Activated CD4-positive, alpha-beta T cell treated with anti-CD3 and anti-CD28 coated beads, Interleukin-2, amount 10 ng/mL, durations not matched to agents 7 days and 5 days (primary cell): ENCODE measurements around the gene STK10. TPM values are rescaled to one million over a fixed set of nuclear protein-coding genes. Genes with fewer than 3 reads are reported as not detected.

Experiments
- CTCF ChIA-PET: fragments of 350-600 bp; sonication (Branson Sonifier 250); formaldehyde crosslinking; loops from one replicate; lab custom pipeline; 2021; ENCODE audit warnings: antibody characterized with exemption; lab: Charles Lee
- POLR2A ChIA-PET: fragments of 350-600 bp; sonication (Branson Sonifier 250); formaldehyde crosslinking; loops from one replicate; lab custom pipeline; 2021; ENCODE audit warnings: antibody characterized with exemption; lab: Charles Lee
- DNase-seq: peaks from one replicate; pipeline ENCODE4 v3.0.0-alpha.2; 2020
- H3K27ac Mint-ChIP-seq: one replicate; pipeline ENCODE4 v1.8.0; 2021; ENCODE audit warnings: mild to moderate bottlenecking, moderate library complexity, mixed read lengths
- H3K27me3 Mint-ChIP-seq: one replicate; pipeline ENCODE4 v1.8.0; 2021; ENCODE audit warnings: mixed read lengths
- H3K36me3 Mint-ChIP-seq: one replicate; pipeline ENCODE4 v1.8.0; 2021; ENCODE audit warnings: low read depth, mixed read lengths
- H3K4me1 Mint-ChIP-seq: one replicate; pipeline ENCODE4 v1.8.0; 2021; ENCODE audit warnings: mixed read lengths
- H3K4me3 Mint-ChIP-seq: one replicate; pipeline ENCODE4 v1.8.0; 2021; ENCODE audit warnings: mild to moderate bottlenecking, moderate library complexity, mixed read lengths
- H3K9me3 Mint-ChIP-seq: one replicate; pipeline ENCODE4 v1.8.0; 2021; ENCODE audit warnings: mixed read lengths
- total RNA-seq, 2 experiments: library from RNA; stranded (reverse); gene quantifications; one replicate each; pipeline ENCODE4 v1.2.3, GENCODE V29; 2021

Gene STK10
- total RNA-seq, 2 experiments from 2014 or later: 299 to 312 TPM

GRCh38 chr5:172005708-172006320 is 182.2 kb downstream of the STK10 start:
- H3K27ac Mint-ChIP-seq: peak overlapping the region; percentile 96
- H3K27me3 Mint-ChIP-seq: no peaks in the 10 kb centered on the region
- H3K36me3 Mint-ChIP-seq: peaks cover 15% of the 10 kb centered on the region
- peaks cover 61% of the 10 kb centered on the region for H3K4me1 Mint-ChIP-seq
- no peaks in the 10 kb centered on the region for H3K9me3 Mint-ChIP-seq
- H3K4me3 Mint-ChIP-seq: peak overlapping the region; percentile 82
- peak; percentile 27 for DNase-seq
- POLR2A ChIA-PET: interaction anchor here (0.6 kb wide), 1 partner anchor 43 kb away, joined by 4 read pairs; no protein-coding TSS in a partner anchor
- CTCF ChIA-PET: interaction anchor here (0.7 to 3.4 kb wide), 12 partner anchors 8 to 183 kb away, joined by 3 to 23 read pairs (median 4); partner anchors contain the start of gene STK10

- H3K9me3 Mint-ChIP-seq: no peaks in the 10 kb centered on the region
- no peaks in the 10 kb centered on the region for H3K27me3 Mint-ChIP-seq
- H3K36me3 Mint-ChIP-seq: peaks cover 15% of the 10 kb centered on the region
- peak overlapping the region; percentile 82 for H3K4me3 Mint-ChIP-seq
- POLR2A ChIA-PET: interaction anchor here (0.6 kb wide), 1 partner anchor 42 kb away, joined by 4 read pairs; no protein-coding TSS in a partner anchor
- H3K4me1 Mint-ChIP-seq: peaks cover 63% of the 10 kb centered on the region
- DNase-seq: peak; percentile 30
- CTCF ChIA-PET: interaction anchor here (2.3 to 3.4 kb wide), 3 partner anchors 9 to 184 kb away, joined by 7 to 23 read pairs (median 12); partner anchors contain the start of gene STK10
- peak overlapping the region; percentile 96 for H3K27ac Mint-ChIP-seq
Observed at GRCh38 chr5:172004824-172005237, 183.2 kb downstream of the STK10 start.

GRCh38 chr5:172003746-172004145 is 184.3 kb downstream of the STK10 start:
- no peak for DNase-seq
- no peak overlapping the region for H3K4me3 Mint-ChIP-seq
- ChIA-PET POLR2A (no interaction called here), CTCF (no interaction called here)
- no peaks in the 10 kb centered on the region for H3K9me3 Mint-ChIP-seq
- no peaks in the 10 kb centered on the region for H3K27me3 Mint-ChIP-seq
- peak overlapping the region; percentile 41 for H3K27ac Mint-ChIP-seq
- peaks cover 15% of the 10 kb centered on the region for H3K36me3 Mint-ChIP-seq
- peaks cover 66% of the 10 kb centered on the region for H3K4me1 Mint-ChIP-seq

- Mint-ChIP-seq H3K9me3 (no peaks in the 10 kb centered on the region), H3K36me3 (peaks cover 15% of the 10 kb centered on the region), H3K27ac (no peak overlapping the region), H3K27me3 (no peaks in the 10 kb centered on the region), H3K4me1 (peaks cover 61% of the 10 kb centered on the region), H3K4me3 (no peak overlapping the region)
- CTCF ChIA-PET: interaction anchor here (1.2 kb wide), 1 partner anchor 282 kb away, joined by 3 read pairs; no protein-coding TSS in a partner anchor
- DNase-seq: no peak
- POLR2A ChIA-PET: no interaction called here
Observed at GRCh38 chr5:172002840-172003512, 185.0 kb downstream of the STK10 start.

- no peak overlapping the region for H3K27ac Mint-ChIP-seq
Observed at GRCh38 chr5:172002310-172002709, 185.7 kb downstream of the STK10 start.

GRCh38 chr5:171999877-172000276 is 188.1 kb downstream of the STK10 start:
- peaks cover 43% of the 10 kb centered on the region for H3K4me1 Mint-ChIP-seq
- no peaks in the 10 kb centered on the region for H3K9me3 Mint-ChIP-seq
- no peak overlapping the region for H3K27ac Mint-ChIP-seq
- no peak overlapping the region for H3K4me3 Mint-ChIP-seq
- DNase-seq: no peak
- H3K36me3 Mint-ChIP-seq: peaks cover 24% of the 10 kb centered on the region
- ChIA-PET CTCF (no interaction called here), POLR2A (no interaction called here)
- no peaks in the 10 kb centered on the region for H3K27me3 Mint-ChIP-seq

More at GRCh38 chr5:172002310-172002709, 185.7 kb downstream of the STK10 start:
- Mint-ChIP-seq H3K4me1 (peaks cover 55% of the 10 kb centered on the region), H3K4me3 (no peak overlapping the region), H3K27me3 (no peaks in the 10 kb centered on the region), H3K36me3 (peaks cover 15% of the 10 kb centered on the region), H3K9me3 (no peaks in the 10 kb centered on the region)
- no peak for DNase-seq
- ChIA-PET POLR2A (no interaction called here), CTCF (interaction anchor here (1.2 kb wide), 1 partner anchor 283 kb away, joined by 3 read pairs; no protein-coding TSS in a partner anchor)

GRCh38 chr5:171999100-171999499 is 188.9 kb downstream of the STK10 start:
- Mint-ChIP-seq H3K27ac (no peak overlapping the region), H3K4me1 (peaks cover 39% of the 10 kb centered on the region), H3K9me3 (no peaks in the 10 kb centered on the region), H3K36me3 (peaks cover 27% of the 10 kb centered on the region), H3K27me3 (no peaks in the 10 kb centered on the region), H3K4me3 (no peak overlapping the region)
- ChIA-PET CTCF (interaction anchor here (0.6 kb wide), 2 partner anchors 9 to 155 kb away, joined by 3 to 6 read pairs; no protein-coding TSS in a partner anchor), POLR2A (no interaction called here)
- DNase-seq: no peak

- H3K4me1 Mint-ChIP-seq: peaks cover 24% of the 10 kb centered on the region
- POLR2A ChIA-PET: no interaction called here
- no peaks in the 10 kb centered on the region for H3K27me3 Mint-ChIP-seq
- CTCF ChIA-PET: interaction anchor here (1.7 kb wide), 1 partner anchor 10 kb away, joined by 5 read pairs; the partner anchor contains the start of gene FBXW11
- no peak for DNase-seq
- H3K36me3 Mint-ChIP-seq: peaks cover 36% of the 10 kb centered on the region
- no peak overlapping the region for H3K27ac Mint-ChIP-seq
- no peak overlapping the region for H3K4me3 Mint-ChIP-seq
- H3K9me3 Mint-ChIP-seq: no peaks in the 10 kb centered on the region
Observed at GRCh38 chr5:171997011-171997410, 191.0 kb downstream of the STK10 start.

- H3K36me3 Mint-ChIP-seq: peaks cover 46% of the 10 kb centered on the region
- no peak overlapping the region for H3K4me3 Mint-ChIP-seq
- no peak for DNase-seq
- ChIA-PET POLR2A (no interaction called here), CTCF (interaction anchor here (0.6 kb wide), 1 partner anchor 44 kb away, joined by 3 read pairs; no protein-coding TSS in a partner anchor)
- H3K9me3 Mint-ChIP-seq: no peaks in the 10 kb centered on the region
- peaks cover 21% of the 10 kb centered on the region for H3K4me1 Mint-ChIP-seq
- no peak overlapping the region for H3K27ac Mint-ChIP-seq
- no peaks in the 10 kb centered on the region for H3K27me3 Mint-ChIP-seq
Observed at GRCh38 chr5:171992813-171993212, 195.2 kb downstream of the STK10 start.

- Mint-ChIP-seq H3K27me3 (no peaks in the 10 kb centered on the region), H3K36me3 (peaks cover 48% of the 10 kb centered on the region), H3K9me3 (no peaks in the 10 kb centered on the region), H3K4me3 (no peak overlapping the region), H3K4me1 (peaks cover 21% of the 10 kb centered on the region), H3K27ac (no peak overlapping the region)
- CTCF ChIA-PET: no interaction called here
- DNase-seq: no peak
- POLR2A ChIA-PET: no interaction called here
Observed at GRCh38 chr5:171992305-171992704, 195.7 kb downstream of the STK10 start.
